Parathyroid adenoma (tissue), 2 donors: ENCODE results near the gene GTF2H3.

Source experiments
- H2AFZ ChIP-seq: fragments of 300-600 bp; sonication (generic); one replicate; pipeline ENCODE4 v1.7.0; 2017; ENCODE audit warnings: antibody characterized with exemption, mild to moderate bottlenecking
- H3K27ac ChIP-seq: fragments of 300-600 bp; sonication (generic); one replicate; pipeline ENCODE4 v1.7.0; 2017
- H3K27me3 ChIP-seq: fragments of 300-600 bp; sonication (generic); one replicate; pipeline ENCODE4 v1.7.0; 2017; ENCODE audit warnings: low read length; ENCODE audit not compliant: control insufficient read depth, insufficient read depth
- H3K36me3 ChIP-seq: fragments of 300-600 bp; sonication (generic); one replicate; pipeline ENCODE4 v1.7.0; 2017; ENCODE audit warnings: low read length; ENCODE audit not compliant: control insufficient read depth, insufficient read depth
- H3K4me1 ChIP-seq: fragments of 300-600 bp; sonication (generic); one replicate; pipeline ENCODE4 v1.7.0; 2017; ENCODE audit warnings: control low read depth
- H3K4me2 ChIP-seq: fragments of 300-600 bp; sonication (generic); one replicate; pipeline ENCODE4 v1.7.0; 2017; ENCODE audit warnings: low read length
- H3K4me3 ChIP-seq: fragments of 300-600 bp; sonication (generic); one replicate; pipeline ENCODE4 v1.7.0; 2017; ENCODE audit warnings: low read depth, low read length
- H3K79me2 ChIP-seq: fragments of 300-600 bp; sonication (generic); one replicate; pipeline ENCODE4 v1.7.0; 2017; ENCODE audit warnings: control low read depth
- H3K9ac ChIP-seq: fragments of 300-600 bp; sonication (generic); one replicate; pipeline ENCODE4 v1.7.0; 2017; ENCODE audit warnings: mild to moderate bottlenecking
- H3K9me3 ChIP-seq: fragments of 300-600 bp; sonication (generic); one replicate; pipeline ENCODE4 v1.7.0; 2017; ENCODE audit warnings: low read length; ENCODE audit not compliant: control insufficient read depth
- TF ChIP-seq, protein P1 (sequence below): fragments of 300-600 bp; sonication (generic); IDR thresholded peaks from one replicate; pipeline ENCODE4 v1.7.0; 2017; ENCODE audit warnings: antibody characterized with exemption, mild to moderate bottlenecking
- donor health status: primary hyperparathyroidism.

Gene GTF2H3

GRCh38 chr12:123634142-123634561 is 523 bp downstream of the GTF2H3 start:
- TF ChIP-seq, protein P1, sequence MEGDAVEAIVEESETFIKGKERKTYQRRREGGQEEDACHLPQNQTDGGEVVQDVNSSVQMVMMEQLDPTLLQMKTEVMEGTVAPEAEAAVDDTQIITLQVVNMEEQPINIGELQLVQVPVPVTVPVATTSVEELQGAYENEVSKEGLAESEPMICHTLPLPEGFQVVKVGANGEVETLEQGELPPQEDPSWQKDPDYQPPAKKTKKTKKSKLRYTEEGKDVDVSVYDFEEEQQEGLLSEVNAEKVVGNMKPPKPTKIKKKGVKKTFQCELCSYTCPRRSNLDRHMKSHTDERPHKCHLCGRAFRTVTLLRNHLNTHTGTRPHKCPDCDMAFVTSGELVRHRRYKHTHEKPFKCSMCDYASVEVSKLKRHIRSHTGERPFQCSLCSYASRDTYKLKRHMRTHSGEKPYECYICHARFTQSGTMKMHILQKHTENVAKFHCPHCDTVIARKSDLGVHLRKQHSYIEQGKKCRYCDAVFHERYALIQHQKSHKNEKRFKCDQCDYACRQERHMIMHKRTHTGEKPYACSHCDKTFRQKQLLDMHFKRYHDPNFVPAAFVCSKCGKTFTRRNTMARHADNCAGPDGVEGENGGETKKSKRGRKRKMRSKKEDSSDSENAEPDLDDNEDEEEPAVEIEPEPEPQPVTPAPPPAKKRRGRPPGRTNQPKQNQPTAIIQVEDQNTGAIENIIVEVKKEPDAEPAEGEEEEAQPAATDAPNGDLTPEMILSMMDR, result no peak
- H3K27ac ChIP-seq, result peak overlapping the region; percentile 80
- H3K4me1 ChIP-seq, result peaks cover 3% of the 10 kb centered on the region
- no peaks in the 10 kb centered on the region for H3K9me3 ChIP-seq
- no peaks in the 10 kb centered on the region for H3K36me3 ChIP-seq
- peak overlapping the region; percentile 93 for H2AFZ ChIP-seq
- peak overlapping the region; percentile 68 for H3K4me2 ChIP-seq
- H3K9ac ChIP-seq, result peak overlapping the region; percentile 38
- no peaks in the 10 kb centered on the region for H3K27me3 ChIP-seq
- H3K4me3 ChIP-seq, result peak overlapping the region; percentile 68
- H3K79me2 ChIP-seq, result peaks cover 5% of the 10 kb centered on the region

- TF ChIP-seq, protein P1, result no peak
Measured at GRCh38 chr12:123643911-123644310, 10.3 kb downstream of the GTF2H3 start.

GRCh38 chr12:123645380-123645779 is 11.8 kb downstream of the GTF2H3 start:
- Histone ChIP-seq H3K9ac (no peak overlapping the region), H3K4me2 (no peak overlapping the region), H3K9me3 (no peaks in the 10 kb centered on the region), H2AFZ (no peak overlapping the region), H3K27me3 (no peaks in the 10 kb centered on the region), H3K4me1 (no peaks in the 10 kb centered on the region), H3K27ac (no peak overlapping the region), H3K79me2 (peaks cover 13% of the 10 kb centered on the region), H3K36me3 (no peaks in the 10 kb centered on the region), H3K4me3 (no peak overlapping the region)
- TF ChIP-seq, protein P1, result no peak

More at GRCh38 chr12:123643911-123644310, 10.3 kb downstream of the GTF2H3 start:
- peaks cover 8% of the 10 kb centered on the region for H3K79me2 ChIP-seq
- H3K4me1 ChIP-seq, result no peaks in the 10 kb centered on the region
- H3K4me2 ChIP-seq, result no peak overlapping the region
- H2AFZ ChIP-seq, result no peak overlapping the region
- H3K4me3 ChIP-seq, result no peak overlapping the region
- H3K36me3 ChIP-seq, result no peaks in the 10 kb centered on the region
- H3K27ac ChIP-seq, result no peak overlapping the region
- no peak overlapping the region for H3K9ac ChIP-seq
- no peaks in the 10 kb centered on the region for H3K27me3 ChIP-seq
- no peaks in the 10 kb centered on the region for H3K9me3 ChIP-seq

GRCh38 chr12:123645878-123646277 is 12.2 kb downstream of the GTF2H3 start:
- Histone ChIP-seq H3K4me1 (no peaks in the 10 kb centered on the region), H3K9ac (no peak overlapping the region), H3K27me3 (no peaks in the 10 kb centered on the region), H3K79me2 (peaks cover 13% of the 10 kb centered on the region), H3K27ac (no peak overlapping the region), H3K9me3 (no peaks in the 10 kb centered on the region), H3K4me3 (no peak overlapping the region), H3K36me3 (no peaks in the 10 kb centered on the region), H3K4me2 (no peak overlapping the region), H2AFZ (no peak overlapping the region)
- TF ChIP-seq, protein P1, result no peak

- Histone ChIP-seq H3K4me3 (no peak overlapping the region), H3K27ac (no peak overlapping the region), H3K4me1 (no peaks in the 10 kb centered on the region), H3K27me3 (no peaks in the 10 kb centered on the region), H3K36me3 (no peaks in the 10 kb centered on the region), H2AFZ (no peak overlapping the region), H3K9me3 (no peaks in the 10 kb centered on the region), H3K9ac (no peak overlapping the region), H3K4me2 (no peak overlapping the region), H3K79me2 (peaks cover 13% of the 10 kb centered on the region)
- TF ChIP-seq, protein P1, result no peak
Measured at GRCh38 chr12:123648401-123648800, 14.8 kb downstream of the GTF2H3 start.
